ENCODE data around the gene BMPR1B. TPM values are rescaled to one million over a fixed set of nuclear protein-coding genes. Genes with fewer than 3 reads are reported as not detected.

BMPR1B gene
- total RNA-seq, 1 donor from 2014 or later = 26.8 TPM

DNA sequence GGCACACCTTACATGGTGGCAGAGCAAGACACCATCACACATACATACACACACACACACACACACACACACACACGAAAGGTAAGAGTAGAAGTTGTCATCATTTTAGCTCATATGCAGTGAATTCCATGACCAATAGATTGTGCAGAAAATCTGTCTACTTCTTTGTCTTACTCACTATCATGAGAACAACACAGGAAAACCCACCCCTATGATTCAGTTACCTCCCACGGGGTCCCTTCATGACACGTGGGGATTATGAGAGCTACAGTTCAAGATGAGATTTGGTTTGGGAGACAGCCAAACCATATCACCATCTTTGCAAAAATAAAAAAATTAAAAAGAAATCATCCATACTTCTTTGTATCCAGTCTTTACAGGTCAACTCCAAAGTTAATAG is 221.1 kb downstream of the BMPR1B start:
- Mint-ChIP-seq H3K27ac (ENCODE audit: unreplicated experiment) (peak overlapping the region; percentile 21), H3K27me3 (ENCODE audit: low read depth) (no peaks in the 10 kb centered on the region), H3K36me3 (ENCODE audit: low read depth) (no peaks in the 10 kb centered on the region), H3K4me1 (peaks cover 18% of the 10 kb centered on the region), H3K4me3 (no peak overlapping the region), H3K9me3 (no peaks in the 10 kb centered on the region)
- TF ChIP-seq, protein P1, sequence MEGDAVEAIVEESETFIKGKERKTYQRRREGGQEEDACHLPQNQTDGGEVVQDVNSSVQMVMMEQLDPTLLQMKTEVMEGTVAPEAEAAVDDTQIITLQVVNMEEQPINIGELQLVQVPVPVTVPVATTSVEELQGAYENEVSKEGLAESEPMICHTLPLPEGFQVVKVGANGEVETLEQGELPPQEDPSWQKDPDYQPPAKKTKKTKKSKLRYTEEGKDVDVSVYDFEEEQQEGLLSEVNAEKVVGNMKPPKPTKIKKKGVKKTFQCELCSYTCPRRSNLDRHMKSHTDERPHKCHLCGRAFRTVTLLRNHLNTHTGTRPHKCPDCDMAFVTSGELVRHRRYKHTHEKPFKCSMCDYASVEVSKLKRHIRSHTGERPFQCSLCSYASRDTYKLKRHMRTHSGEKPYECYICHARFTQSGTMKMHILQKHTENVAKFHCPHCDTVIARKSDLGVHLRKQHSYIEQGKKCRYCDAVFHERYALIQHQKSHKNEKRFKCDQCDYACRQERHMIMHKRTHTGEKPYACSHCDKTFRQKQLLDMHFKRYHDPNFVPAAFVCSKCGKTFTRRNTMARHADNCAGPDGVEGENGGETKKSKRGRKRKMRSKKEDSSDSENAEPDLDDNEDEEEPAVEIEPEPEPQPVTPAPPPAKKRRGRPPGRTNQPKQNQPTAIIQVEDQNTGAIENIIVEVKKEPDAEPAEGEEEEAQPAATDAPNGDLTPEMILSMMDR (conservative IDR thresholded peaks at IDR 0.05) = no peak
- no peak for DNase-seq (ENCODE audit: low read depth, low spot score)

DNA sequence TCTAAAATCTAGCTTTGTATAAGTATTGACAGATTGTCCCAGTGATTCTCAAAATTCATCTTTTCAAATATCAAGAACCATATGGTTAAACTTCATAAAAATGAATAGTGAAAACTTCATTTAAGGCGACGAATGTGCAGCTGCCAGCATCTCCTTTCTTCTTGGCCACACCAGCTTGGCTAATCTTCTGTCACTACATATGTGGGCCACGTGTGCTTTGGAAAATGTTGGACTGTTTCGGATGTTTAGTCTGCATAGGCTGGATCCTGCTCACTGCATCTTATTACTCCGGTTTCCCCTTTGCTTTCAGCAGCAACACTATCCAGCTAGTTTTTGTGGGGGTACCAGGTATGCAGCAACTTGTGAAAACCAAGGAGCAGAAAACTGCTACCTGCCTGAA is 221.9 kb downstream of the BMPR1B start:
- no peak overlapping the region for H3K27ac Mint-ChIP-seq (ENCODE audit: unreplicated experiment)
- no peaks in the 10 kb centered on the region for H3K9me3 Mint-ChIP-seq
- H3K4me1 Mint-ChIP-seq = peaks cover 13% of the 10 kb centered on the region
- TF ChIP-seq, protein P1 (conservative IDR thresholded peaks at IDR 0.05) = no peak
- no peak overlapping the region for H3K4me3 Mint-ChIP-seq
- DNase-seq (ENCODE audit: low read depth, low spot score) = no peak
- H3K27me3 Mint-ChIP-seq (ENCODE audit: low read depth) = no peaks in the 10 kb centered on the region
- H3K36me3 Mint-ChIP-seq (ENCODE audit: low read depth) = no peaks in the 10 kb centered on the region

DNA sequence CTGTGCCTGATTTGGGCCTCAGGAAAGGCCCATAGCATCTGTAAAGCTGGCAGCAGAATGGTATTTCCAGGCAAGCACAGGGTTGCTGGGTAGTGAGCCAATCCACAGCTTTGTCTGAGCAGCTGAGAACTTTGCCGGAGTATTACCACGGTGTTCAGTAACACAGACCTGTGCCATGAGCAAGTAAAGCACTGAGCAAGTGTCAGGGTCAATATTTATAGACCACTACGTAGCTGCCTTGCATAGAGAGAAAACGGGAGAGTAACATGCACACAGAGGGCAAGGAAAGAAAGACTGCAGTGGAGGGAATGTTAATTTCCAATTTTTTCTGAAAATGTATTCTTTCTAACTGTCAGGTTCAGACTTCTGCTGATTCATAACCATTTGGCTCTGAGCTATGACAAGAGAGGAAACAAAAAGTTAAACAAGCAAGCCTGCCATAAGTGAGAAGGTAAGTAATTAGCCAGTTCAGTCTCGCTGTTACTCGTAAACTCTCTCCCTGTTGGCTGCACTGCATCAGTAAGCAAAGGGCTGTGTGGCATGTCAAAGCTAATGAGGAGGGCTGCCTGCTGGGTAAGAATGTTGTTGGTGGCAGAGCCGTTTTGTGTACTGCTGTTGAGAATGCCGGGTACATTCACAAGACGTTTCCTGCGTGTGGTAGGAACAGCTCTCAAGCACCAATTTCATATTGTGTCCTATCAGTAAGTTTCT is 238.1 kb downstream of the BMPR1B start:
- TF ChIP-seq, protein P1 (conservative IDR thresholded peaks at IDR 0.05) = no peak
- Mint-ChIP-seq H3K9me3 (no peaks in the 10 kb centered on the region), H3K4me1 (peaks cover 16% of the 10 kb centered on the region), H3K27me3 (ENCODE audit: low read depth) (no peaks in the 10 kb centered on the region), H3K4me3 (peak overlapping the region; percentile 4), H3K27ac (ENCODE audit: unreplicated experiment) (peak overlapping the region; percentile 14), H3K36me3 (ENCODE audit: low read depth) (no peaks in the 10 kb centered on the region)
- DNase-seq (ENCODE audit: low read depth, low spot score) = no peak

DNA sequence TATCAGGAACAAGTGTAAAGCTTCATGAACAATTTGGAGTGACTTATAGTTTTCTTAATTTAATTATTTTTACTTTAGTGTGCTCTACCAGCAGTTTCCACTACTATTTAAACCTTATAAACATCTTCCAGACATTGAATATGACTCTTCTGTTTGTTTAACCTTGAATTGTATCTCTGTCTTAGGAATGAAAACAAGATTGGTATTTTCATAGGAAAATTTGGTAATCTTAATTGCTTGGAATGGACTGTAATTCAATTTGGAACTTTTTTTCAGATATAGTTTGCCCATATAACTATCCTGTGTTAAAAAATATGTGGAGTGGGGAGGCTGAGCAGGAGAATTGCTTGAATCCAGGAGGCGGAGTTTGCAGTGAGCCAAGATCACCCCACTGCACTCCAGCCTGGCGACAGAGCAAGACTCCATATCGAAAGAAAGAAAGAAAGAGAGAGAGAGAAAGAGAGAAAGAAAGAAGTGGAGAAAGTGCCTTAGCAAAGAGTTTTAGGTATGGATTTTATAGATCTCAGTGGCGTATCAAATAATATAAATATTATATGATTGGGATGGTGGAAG is 242.4 kb downstream of the BMPR1B start:
- Mint-ChIP-seq H3K27ac (ENCODE audit: unreplicated experiment) (no peak overlapping the region), H3K27me3 (ENCODE audit: low read depth) (no peaks in the 10 kb centered on the region), H3K36me3 (ENCODE audit: low read depth) (no peaks in the 10 kb centered on the region), H3K9me3 (no peaks in the 10 kb centered on the region), H3K4me1 (peaks cover 17% of the 10 kb centered on the region), H3K4me3 (no peak overlapping the region)
- TF ChIP-seq, protein P1 (conservative IDR thresholded peaks at IDR 0.05) = no peak
- DNase-seq (ENCODE audit: low read depth, low spot score) = no peak

DNA sequence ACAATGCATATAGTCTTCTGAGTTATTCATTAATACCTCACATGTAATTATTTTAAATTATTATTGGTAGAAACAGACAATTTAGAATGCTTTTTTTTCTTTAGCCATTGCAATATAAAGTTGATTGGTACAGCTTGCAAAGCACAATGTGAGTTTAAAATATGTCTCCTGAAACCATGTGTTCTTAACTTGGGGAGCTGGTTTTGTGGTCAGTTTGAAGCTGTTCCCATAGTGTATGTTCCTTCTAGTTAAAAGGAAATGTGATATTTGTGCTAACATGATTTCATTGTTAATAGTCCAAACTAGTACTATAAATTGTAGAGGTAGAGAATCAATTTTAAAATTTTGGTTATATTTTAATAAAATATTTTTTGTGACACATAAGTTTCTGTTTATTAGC is 247.2 kb downstream of the BMPR1B start:
- Mint-ChIP-seq H3K4me3 (no peak overlapping the region), H3K9me3 (no peaks in the 10 kb centered on the region), H3K36me3 (ENCODE audit: low read depth) (no peaks in the 10 kb centered on the region), H3K27ac (ENCODE audit: unreplicated experiment) (no peak overlapping the region), H3K4me1 (peaks cover 7% of the 10 kb centered on the region), H3K27me3 (ENCODE audit: low read depth) (no peaks in the 10 kb centered on the region)
- DNase-seq (ENCODE audit: low read depth, low spot score) = no peak
- TF ChIP-seq, protein P1 (conservative IDR thresholded peaks at IDR 0.05) = no peak

Measured in neural crest cell (in vitro differentiated cells).